ENCODE results near the gene IRF4. TPM values are rescaled to one million over a fixed set of nuclear protein-coding genes. Genes with fewer than 3 reads are reported as not detected.

The IRF4 gene
- total RNA-seq, 2 experiments from 2014 or later: 409 to 439 TPM

DNA sequence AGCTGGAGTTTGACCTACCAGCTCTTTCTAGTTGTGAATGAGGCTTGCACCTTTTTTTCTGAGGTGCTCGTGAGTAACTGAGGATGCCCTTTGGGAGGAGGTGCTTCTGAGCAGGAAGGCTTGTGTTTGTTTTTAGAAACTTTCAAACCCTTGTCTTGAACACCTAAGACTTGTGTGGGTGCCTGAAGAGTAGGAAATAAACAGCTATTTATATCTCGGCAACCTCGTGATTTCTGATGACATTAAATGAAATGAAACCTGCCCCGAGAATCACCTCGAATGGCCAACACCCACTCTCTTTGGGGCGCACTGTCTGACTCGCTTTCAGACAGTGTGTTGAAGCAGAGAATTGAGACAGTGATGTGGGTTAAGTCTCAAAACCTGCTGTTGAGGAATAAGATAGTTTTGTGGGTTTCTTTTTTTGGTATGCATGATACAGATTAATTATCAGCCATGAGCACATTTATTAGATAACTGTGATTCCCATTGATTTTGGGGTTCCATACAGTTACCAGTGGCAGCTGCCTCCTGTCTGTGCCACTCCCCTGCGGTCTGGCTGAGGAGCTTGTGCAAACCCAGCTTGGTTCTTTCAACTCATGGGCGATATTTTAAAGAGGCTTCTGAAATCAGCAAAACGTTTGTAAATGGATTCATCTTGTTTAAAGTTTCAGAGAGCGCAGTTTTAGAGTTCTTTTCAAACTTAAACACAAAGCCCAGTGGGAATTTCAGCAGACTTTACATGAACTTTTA is 8.4 kb downstream of the IRF4 start:
- ChIA-PET POLR2A (interaction anchor here (0.7 to 34.4 kb wide), 18 partner anchors 1 to 210 kb away, joined by 3 to 888 read pairs (median 4); partner anchors contain the start of gene IRF4), CTCF (interaction anchor here (0.9 to 3.8 kb wide), 9 partner anchors 9 to 210 kb away, joined by 3 to 20 read pairs (median 4); no protein-coding TSS in a partner anchor)
- TF ChIP-seq, protein P1, sequence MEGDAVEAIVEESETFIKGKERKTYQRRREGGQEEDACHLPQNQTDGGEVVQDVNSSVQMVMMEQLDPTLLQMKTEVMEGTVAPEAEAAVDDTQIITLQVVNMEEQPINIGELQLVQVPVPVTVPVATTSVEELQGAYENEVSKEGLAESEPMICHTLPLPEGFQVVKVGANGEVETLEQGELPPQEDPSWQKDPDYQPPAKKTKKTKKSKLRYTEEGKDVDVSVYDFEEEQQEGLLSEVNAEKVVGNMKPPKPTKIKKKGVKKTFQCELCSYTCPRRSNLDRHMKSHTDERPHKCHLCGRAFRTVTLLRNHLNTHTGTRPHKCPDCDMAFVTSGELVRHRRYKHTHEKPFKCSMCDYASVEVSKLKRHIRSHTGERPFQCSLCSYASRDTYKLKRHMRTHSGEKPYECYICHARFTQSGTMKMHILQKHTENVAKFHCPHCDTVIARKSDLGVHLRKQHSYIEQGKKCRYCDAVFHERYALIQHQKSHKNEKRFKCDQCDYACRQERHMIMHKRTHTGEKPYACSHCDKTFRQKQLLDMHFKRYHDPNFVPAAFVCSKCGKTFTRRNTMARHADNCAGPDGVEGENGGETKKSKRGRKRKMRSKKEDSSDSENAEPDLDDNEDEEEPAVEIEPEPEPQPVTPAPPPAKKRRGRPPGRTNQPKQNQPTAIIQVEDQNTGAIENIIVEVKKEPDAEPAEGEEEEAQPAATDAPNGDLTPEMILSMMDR (IDR thresholded peaks at IDR 0.05): no peak
- Mint-ChIP-seq H3K36me3 (ENCODE audit: low read depth) (peaks cover 92% of the 10 kb centered on the region), H3K27me3 (no peaks in the 10 kb centered on the region), H3K27ac (peak overlapping the region; percentile 88), H3K4me1 (ENCODE audit: low read depth) (peaks cover 91% of the 10 kb centered on the region), H3K4me3 (peak overlapping the region; percentile 64), H3K9me3 (no peaks in the 10 kb centered on the region)
- intact Hi-C loops (cut with micrococcal nuclease): loop anchor here (5.0 kb wide), 4 partner anchors 32 to 107 kb away; no protein-coding TSS in a partner anchor
- peak; percentile 48 for ATAC-seq
- DNase-seq: peak; percentile 84

DNA sequence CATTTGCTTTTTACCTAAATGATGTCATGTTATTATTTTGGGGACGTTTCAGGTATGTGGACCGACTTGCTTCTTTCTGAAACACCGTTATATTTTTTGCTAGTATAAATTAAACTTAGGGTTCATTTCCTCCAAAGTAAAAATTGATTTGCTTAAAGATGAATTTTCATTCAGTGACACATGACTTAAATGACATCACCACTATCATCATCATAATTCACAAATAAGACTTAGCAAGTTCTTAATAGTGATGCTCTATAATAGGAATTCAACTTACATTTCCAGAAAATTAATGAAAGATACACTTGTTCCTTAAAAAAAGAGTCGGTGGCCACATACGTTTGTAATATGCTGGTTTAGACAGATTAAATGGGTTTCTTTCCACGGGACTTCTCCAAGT is 9.3 kb downstream of the IRF4 start:
- CTCF ChIA-PET: interaction anchor here (1.4 to 1.6 kb wide), 2 partner anchors 11 to 157 kb away, joined by 5 to 6 read pairs; no protein-coding TSS in a partner anchor
- H3K9me3 Mint-ChIP-seq: no peaks in the 10 kb centered on the region
- no peak for ATAC-seq
- H3K4me3 Mint-ChIP-seq: peak overlapping the region; percentile 70
- no peaks in the 10 kb centered on the region for H3K27me3 Mint-ChIP-seq
- POLR2A ChIA-PET: interaction anchor here (0.7 to 34.4 kb wide), 11 partner anchors 0 to 148 kb away, joined by 3 to 888 read pairs (median 4); partner anchors contain the start of gene IRF4
- H3K36me3 Mint-ChIP-seq (ENCODE audit: low read depth): peaks cover 91% of the 10 kb centered on the region
- H3K4me1 Mint-ChIP-seq (ENCODE audit: low read depth): peaks cover 90% of the 10 kb centered on the region
- no peak for DNase-seq
- peak overlapping the region; percentile 90 for H3K27ac Mint-ChIP-seq
- TF ChIP-seq, protein P1 (IDR thresholded peaks at IDR 0.05): no peak
- intact Hi-C loops (cut with micrococcal nuclease): loop anchor here (5.0 kb wide), 3 partner anchors 46 to 106 kb away; no protein-coding TSS in a partner anchor

DNA sequence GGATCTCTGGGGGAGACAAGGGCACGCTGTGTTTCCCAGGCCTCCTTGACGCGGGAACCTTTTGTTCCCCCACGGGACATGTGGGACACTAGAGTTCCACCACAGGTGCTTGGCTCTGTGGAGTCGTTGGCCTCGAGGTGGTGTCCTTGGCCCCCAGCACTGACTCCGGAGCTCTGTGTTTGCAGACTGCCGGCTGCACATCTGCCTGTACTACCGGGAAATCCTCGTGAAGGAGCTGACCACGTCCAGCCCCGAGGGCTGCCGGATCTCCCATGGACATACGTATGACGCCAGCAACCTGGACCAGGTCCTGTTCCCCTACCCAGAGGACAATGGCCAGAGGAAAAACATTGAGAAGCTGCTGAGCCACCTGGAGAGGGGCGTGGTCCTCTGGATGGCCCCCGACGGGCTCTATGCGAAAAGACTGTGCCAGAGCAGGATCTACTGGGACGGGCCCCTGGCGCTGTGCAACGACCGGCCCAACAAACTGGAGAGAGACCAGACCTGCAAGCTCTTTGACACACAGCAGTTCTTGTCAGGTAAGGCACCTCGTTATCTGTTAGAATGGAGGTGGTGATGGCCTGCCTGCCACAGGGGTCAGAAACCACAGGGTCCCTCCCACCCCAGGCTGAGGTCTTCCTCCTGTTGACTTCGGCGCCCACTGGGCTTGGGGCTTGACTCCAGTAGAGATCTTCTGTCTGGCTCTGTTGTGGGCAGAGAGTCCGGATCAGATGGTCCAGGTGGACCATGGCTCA is 9.9 kb downstream of the IRF4 start:
- CTCF ChIA-PET: interaction anchor here (1.6 kb wide), 1 partner anchor 157 kb away, joined by 5 read pairs; no protein-coding TSS in a partner anchor
- Mint-ChIP-seq H3K9me3 (no peaks in the 10 kb centered on the region), H3K27ac (peak overlapping the region; percentile 90), H3K4me1 (ENCODE audit: low read depth) (peaks cover 87% of the 10 kb centered on the region), H3K4me3 (peak overlapping the region; percentile 70), H3K27me3 (no peaks in the 10 kb centered on the region), H3K36me3 (ENCODE audit: low read depth) (peaks cover 91% of the 10 kb centered on the region)
- POLR2A ChIA-PET: interaction anchor here (0.5 to 34.4 kb wide), 11 partner anchors 0 to 283 kb away, joined by 3 to 888 read pairs (median 4); partner anchors contain the start of gene IRF4
- ATAC-seq: no peak
- TF ChIP-seq, protein P1 (IDR thresholded peaks at IDR 0.05): no peak
- DNase-seq: no peak
- intact Hi-C loops (cut with micrococcal nuclease): loop anchor here (5.0 kb wide), 3 partner anchors 46 to 106 kb away; no protein-coding TSS in a partner anchor

DNA sequence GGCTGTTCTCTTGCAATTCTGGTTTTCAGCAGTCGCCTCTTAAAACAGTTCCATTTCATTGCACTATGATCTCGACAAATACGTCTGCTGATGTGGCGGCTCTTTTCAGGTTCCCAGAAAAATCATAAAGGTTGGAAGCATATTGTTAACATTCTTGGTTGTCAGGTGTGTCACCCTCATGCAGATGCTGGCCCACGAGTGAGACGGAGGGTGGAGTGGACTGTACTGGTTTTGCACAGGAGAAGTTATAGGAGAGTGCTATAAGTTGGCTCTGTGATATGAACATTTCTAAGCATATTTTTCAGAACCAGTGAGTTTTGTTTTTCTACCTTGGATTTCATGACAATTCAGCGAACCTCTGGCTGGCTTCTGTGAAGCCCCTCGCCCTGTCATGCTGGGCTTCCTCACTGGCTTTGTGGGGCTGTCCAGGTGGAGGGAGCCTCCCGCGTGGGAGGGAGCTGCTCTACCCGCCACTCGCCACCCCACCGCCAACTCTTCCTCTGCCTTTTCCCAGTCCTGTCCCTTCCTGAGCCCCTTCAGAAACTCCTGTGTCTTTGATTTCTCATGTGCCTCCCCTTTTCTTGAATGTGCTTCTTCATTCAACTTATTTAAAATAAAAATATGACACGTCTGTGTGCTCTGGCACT is 10.6 kb downstream of the IRF4 start:
- no peak for DNase-seq
- peaks cover 89% of the 10 kb centered on the region for H3K4me1 Mint-ChIP-seq (ENCODE audit: low read depth)
- no peak for ATAC-seq
- intact Hi-C loops (cut with micrococcal nuclease): loop anchor here (5.0 kb wide), 3 partner anchors 45 to 105 kb away; no protein-coding TSS in a partner anchor
- H3K9me3 Mint-ChIP-seq: no peaks in the 10 kb centered on the region
- CTCF ChIA-PET: interaction anchor here (1.7 to 2.8 kb wide), 3 partner anchors 11 to 83 kb away, joined by 4 to 7 read pairs (median 7); partner anchors contain the start of gene IRF4
- H3K27ac Mint-ChIP-seq: peak overlapping the region; percentile 90
- peak overlapping the region; percentile 70 for H3K4me3 Mint-ChIP-seq
- POLR2A ChIA-PET: interaction anchor here (0.8 to 34.4 kb wide), 19 partner anchors 1 to 213 kb away, joined by 3 to 888 read pairs (median 5); partner anchors contain the start of genes DUSP22 and IRF4
- TF ChIP-seq, protein P1 (IDR thresholded peaks at IDR 0.05): no peak
- peaks cover 94% of the 10 kb centered on the region for H3K36me3 Mint-ChIP-seq (ENCODE audit: low read depth)
- no peaks in the 10 kb centered on the region for H3K27me3 Mint-ChIP-seq
